K562 (cell line): Measurements from ENCODE around the gene AGPAT3. TPM values are rescaled to one million over a fixed set of nuclear protein-coding genes. Genes with fewer than 3 reads are reported as not detected.

ENCODE experiments used
- COPS2 ChIP-seq: fragments of 450-650 bp; conservative IDR thresholded peaks from 2 replicates; pipeline ENCODE4 v1.6.1; 2016; ENCODE audit warnings: mild to moderate bottlenecking, moderate library complexity
- ELF1 ChIP-seq: fragments of 200-800 bp; sonication (Bioruptor generic); IDR thresholded peaks from 2 replicates; pipeline ENCODE4 v1.6.1; 2016; ENCODE audit warnings: missing genetic modification characterization, missing compliant biosample characterization
- ETV6 ChIP-seq, 3 experiments: fragments of 150-350 bp in 1 of 3; sonication (generic) in 1 of 3; formaldehyde crosslinking in 1 of 3; IDR thresholded peaks; 2 replicates each; pipeline versions ENCODE4 v1.6.1 to v1.8.0; 2014 to 2022; ENCODE audit warnings: borderline replicate concordance in 2 of 3, low read depth in 2 of 3, antibody characterized with exemption in 1 of 3, low read length in 1 of 3, mild to moderate bottlenecking in 1 of 3, missing genetic modification reagents in 1 of 3
- HDAC1 ChIP-seq, 2 experiments: fragments of 450-650 bp; IDR thresholded peaks; 2 replicates each; pipeline ENCODE4 v1.6.1; 2016 to 2017; ENCODE audit warnings: inconsistent platforms in 1 of 2, mild to moderate bottlenecking in 1 of 2, moderate library complexity in 1 of 2
- MCM2 ChIP-seq: fragments of 450-650 bp; IDR thresholded peaks from 2 replicates; pipeline ENCODE4 v1.6.1; 2017; ENCODE audit warnings: low read depth, mild to moderate bottlenecking
- MNT ChIP-seq, 2 experiments: fragments of 450-650 bp; conservative IDR thresholded peaks; 2 replicates each; pipeline ENCODE4 v1.6.1; 2017; ENCODE audit warnings: mild to moderate bottlenecking in 2 of 2, moderate library complexity in 2 of 2
- NCOR1 ChIP-seq: fragments of 450-650 bp; IDR thresholded peaks from 2 replicates; pipeline ENCODE4 v1.6.1; 2016; ENCODE audit warnings: mild to moderate bottlenecking, moderate library complexity
- PHF21A ChIP-seq: fragments of 450-650 bp; IDR thresholded peaks from 2 replicates; pipeline ENCODE4 v1.6.1; 2017; ENCODE audit warnings: low read depth, borderline replicate concordance
- ZNF395 ChIP-seq: fragments of 200-800 bp; sonication (Bioruptor generic); IDR thresholded peaks from 2 replicates; pipeline ENCODE4 v1.6.1; 2017; ENCODE audit warnings: missing genetic modification characterization, missing compliant biosample characterization
- polyA plus RNA-seq, 8 experiments: library from polyadenylated mRNA; depleted of rRNA in 4 of 8; stranded (reverse) in 5 of 8; unstranded in 3 of 8; fragments of >200 nt; fragmentation: Nextera tagmentation in 2 of 8; fragmentation: Illumina TruSeq in 1 of 8; extraction: Ambion mirVana in 2 of 8; extraction: Trizol in 1 of 8; gene quantifications; 2 replicates each; pipeline versions ENCODE4 v1.2.1 to v1.2.3, GENCODE V29; 2011 to 2014; ENCODE audit warnings: inconsistent platforms in 1 of 8, missing spikeins in 1 of 8
- total RNA-seq, 7 experiments: library from RNA; depleted of rRNA in 6 of 7; stranded (reverse); fragments of >200 nt in 6 of 7; fragmentation: Illumina TruSeq in 2 of 7; extraction: Trizol in 2 of 7; gene quantifications; 2 replicates each; pipeline versions ENCODE4 v1.2.1 to v1.2.3, GENCODE V29; 2011 to 2021; ENCODE audit warnings: low replicate concordance in 1 of 7
- TF ChIP-seq, protein P1 (sequence below): fragments of 450-650 bp; formaldehyde crosslinking; conservative IDR thresholded peaks from 2 replicates; pipeline ENCODE4 v1.4.0; 2022; ENCODE audit warnings: mild to moderate bottlenecking, missing genetic modification characterization
- TF ChIP-seq, protein P2 (sequence below), 3 experiments: fragments of 200-800 bp in 1 of 3; sonication (Bioruptor generic) in 1 of 3; sonication (generic) in 1 of 3; formaldehyde crosslinking in 1 of 3; IDR thresholded peaks; 2 replicates each; pipeline versions ENCODE4 v1.6.1 to v1.8.0; 2016 to 2022; ENCODE audit warnings: mild to moderate bottlenecking in 2 of 3, missing compliant biosample characterization in 2 of 3, missing genetic modification characterization in 2 of 3, missing genetic modification reagents in 1 of 3
- TF ChIP-seq, protein P3 (sequence below), 3 experiments: IDR thresholded peaks in 2 of 3; conservative IDR thresholded peaks in 1 of 3; 2 replicates each; pipeline ENCODE4 v1.5.1; 2011 to 2012; ENCODE audit warnings: low read length in 3 of 3, mild to moderate bottlenecking in 3 of 3, control low read depth in 2 of 3, improper control_type of control experiment in 1 of 3, inconsistent platforms in 1 of 3, low read depth in 1 of 3, mixed read lengths in 1 of 3, moderate library complexity in 1 of 3; ENCODE audit not compliant: insufficient read depth in 2 of 3
- TF ChIP-seq, protein P4 (sequence below), 2 experiments: IDR thresholded peaks; 2 replicates each; pipeline ENCODE4 v1.6.1; 2011; ENCODE audit warnings: borderline replicate concordance in 1 of 2, control low read depth in 1 of 2, low read depth in 1 of 2, low read length in 1 of 2, mild to moderate bottlenecking in 1 of 2, mixed read lengths in 1 of 2, moderate library complexity in 1 of 2; ENCODE audit not compliant: insufficient read depth in 1 of 2, insufficient read length in 1 of 2, poor library complexity in 1 of 2, severe bottlenecking in 1 of 2; ENCODE audit errors: extremely low read depth in 1 of 2

The AGPAT3 gene
- total and polyA plus RNA-seq, 9 of the 15 experiments (the other 6 are each of a cell fraction or from before 2014, with no cell fraction given): 1.5 to 88.4 (median 35.7) TPM

DNA sequence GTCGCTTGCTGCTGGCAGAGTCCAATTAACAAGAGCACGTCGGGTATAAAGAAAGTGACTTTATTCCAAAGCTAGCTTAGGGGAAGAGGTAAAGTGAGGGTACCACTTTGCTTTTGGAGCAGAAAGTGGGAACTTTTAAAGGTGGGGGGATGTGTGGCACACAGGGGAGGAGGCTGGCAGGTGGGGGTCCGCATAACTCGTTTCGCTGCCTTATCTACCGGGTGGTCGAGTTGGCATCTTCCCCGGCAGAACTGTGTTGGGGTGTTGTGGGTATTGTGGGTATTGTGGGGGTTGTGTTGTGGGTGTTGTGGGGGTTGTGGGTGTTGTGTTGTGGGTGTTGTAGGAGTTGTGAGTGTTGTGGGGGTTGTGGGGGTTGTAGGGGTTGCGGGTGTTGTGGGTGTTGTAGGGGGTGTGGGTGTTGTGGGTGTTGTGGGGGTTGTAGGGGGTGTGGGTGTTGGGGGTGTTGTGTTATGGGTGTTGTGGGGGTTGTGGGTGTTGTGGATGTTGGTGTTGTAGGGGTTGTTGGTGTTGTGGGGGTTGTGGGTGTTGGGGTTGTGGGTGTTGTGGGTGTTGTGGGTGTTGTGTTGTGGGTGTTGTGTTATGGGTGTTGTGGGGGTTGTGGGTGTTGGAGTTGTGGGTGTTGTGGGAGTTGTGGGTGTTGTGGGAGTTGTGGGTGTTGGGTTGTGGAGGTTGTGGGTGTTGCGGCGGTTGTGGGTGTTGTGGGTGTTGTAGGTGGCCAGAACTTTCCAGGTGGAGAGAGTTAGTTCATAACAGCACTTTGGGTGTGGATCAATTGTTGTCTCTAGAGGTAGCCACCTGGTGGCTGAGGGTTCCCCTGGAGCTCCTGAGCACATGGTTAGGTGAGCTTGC is 52.7 kb downstream of the AGPAT3 start (continued):
- TF ChIP-seq, protein P1, sequence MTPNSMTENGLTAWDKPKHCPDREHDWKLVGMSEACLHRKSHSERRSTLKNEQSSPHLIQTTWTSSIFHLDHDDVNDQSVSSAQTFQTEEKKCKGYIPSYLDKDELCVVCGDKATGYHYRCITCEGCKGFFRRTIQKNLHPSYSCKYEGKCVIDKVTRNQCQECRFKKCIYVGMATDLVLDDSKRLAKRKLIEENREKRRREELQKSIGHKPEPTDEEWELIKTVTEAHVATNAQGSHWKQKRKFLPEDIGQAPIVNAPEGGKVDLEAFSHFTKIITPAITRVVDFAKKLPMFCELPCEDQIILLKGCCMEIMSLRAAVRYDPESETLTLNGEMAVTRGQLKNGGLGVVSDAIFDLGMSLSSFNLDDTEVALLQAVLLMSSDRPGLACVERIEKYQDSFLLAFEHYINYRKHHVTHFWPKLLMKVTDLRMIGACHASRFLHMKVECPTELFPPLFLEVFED (CRISPR knock-in tag): peak; percentile 43; the same call in 1 of the 2 replicates
- TF ChIP-seq ETV6 (IDR thresholded peaks at IDR 0.05; ENCODE audit: borderline replicate concordance in 1 of 2, low read depth in 2 of 2, low read length in 1 of 2) (no peak), ETV6 (CRISPR knock-in tag; IDR thresholded peaks at IDR 0.05; ENCODE audit: borderline replicate concordance) (0 out of 2 replicates have a peak, but pooled peaks have one; percentile 41), ZNF395 (CRISPR knock-in tag) (no peak), ELF1 (tag) (no peak), NCOR1 (0 out of 2 replicates have a peak, but pooled peaks have one; percentile 9), MCM2 (no peak), COPS2 (no peak), PHF21A (no peak), HDAC1 (IDR thresholded peaks at IDR 0.05) (peak in 1 of 2 experiments; percentile 42; a peak in 2 of 4 replicates), MNT (conservative IDR thresholded peaks at IDR 0.05) (peak; percentile 60 to 64; a peak in 2 of 4 replicates)
- TF ChIP-seq, protein P2, sequence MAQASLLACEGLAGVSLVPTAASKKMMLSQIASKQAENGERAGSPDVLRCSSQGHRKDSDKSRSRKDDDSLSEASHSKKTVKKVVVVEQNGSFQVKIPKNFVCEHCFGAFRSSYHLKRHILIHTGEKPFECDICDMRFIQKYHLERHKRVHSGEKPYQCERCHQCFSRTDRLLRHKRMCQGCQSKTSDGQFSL (CRISPR knock-in tag; IDR thresholded peaks at IDR 0.05): no peak
- TF ChIP-seq, protein P2 (tag; IDR thresholded peaks at IDR 0.05): 0 out of 4 replicates have a peak, but pooled peaks of 1 of the 2 experiments have one; percentile 25
- TF ChIP-seq, protein P3, sequence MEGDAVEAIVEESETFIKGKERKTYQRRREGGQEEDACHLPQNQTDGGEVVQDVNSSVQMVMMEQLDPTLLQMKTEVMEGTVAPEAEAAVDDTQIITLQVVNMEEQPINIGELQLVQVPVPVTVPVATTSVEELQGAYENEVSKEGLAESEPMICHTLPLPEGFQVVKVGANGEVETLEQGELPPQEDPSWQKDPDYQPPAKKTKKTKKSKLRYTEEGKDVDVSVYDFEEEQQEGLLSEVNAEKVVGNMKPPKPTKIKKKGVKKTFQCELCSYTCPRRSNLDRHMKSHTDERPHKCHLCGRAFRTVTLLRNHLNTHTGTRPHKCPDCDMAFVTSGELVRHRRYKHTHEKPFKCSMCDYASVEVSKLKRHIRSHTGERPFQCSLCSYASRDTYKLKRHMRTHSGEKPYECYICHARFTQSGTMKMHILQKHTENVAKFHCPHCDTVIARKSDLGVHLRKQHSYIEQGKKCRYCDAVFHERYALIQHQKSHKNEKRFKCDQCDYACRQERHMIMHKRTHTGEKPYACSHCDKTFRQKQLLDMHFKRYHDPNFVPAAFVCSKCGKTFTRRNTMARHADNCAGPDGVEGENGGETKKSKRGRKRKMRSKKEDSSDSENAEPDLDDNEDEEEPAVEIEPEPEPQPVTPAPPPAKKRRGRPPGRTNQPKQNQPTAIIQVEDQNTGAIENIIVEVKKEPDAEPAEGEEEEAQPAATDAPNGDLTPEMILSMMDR (IDR thresholded peaks at IDR 0.05 in 2 of 3, conservative IDR thresholded peaks at IDR 0.05 in 1 of 3; ENCODE audit: insufficient read depth in 2 of 3, low read depth in 1 of 3, low read length in 3 of 3): peak; percentile 38 to 40 (median 40); a peak in 4 of 6 replicates
- TF ChIP-seq, protein P4, sequence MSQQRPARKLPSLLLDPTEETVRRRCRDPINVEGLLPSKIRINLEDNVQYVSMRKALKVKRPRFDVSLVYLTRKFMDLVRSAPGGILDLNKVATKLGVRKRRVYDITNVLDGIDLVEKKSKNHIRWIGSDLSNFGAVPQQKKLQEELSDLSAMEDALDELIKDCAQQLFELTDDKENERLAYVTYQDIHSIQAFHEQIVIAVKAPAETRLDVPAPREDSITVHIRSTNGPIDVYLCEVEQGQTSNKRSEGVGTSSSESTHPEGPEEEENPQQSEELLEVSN (IDR thresholded peaks at IDR 0.05; ENCODE audit: borderline replicate concordance in 1 of 2, extremely low read depth in 1 of 2, insufficient read depth in 1 of 2, insufficient read length in 1 of 2, low read depth in 1 of 2, low read length in 1 of 2, poor library complexity in 1 of 2, severe bottlenecking in 1 of 2): peak in 1 of 2 experiments; percentile 60
